ENCODE data around the gene ADAMTS13. TPM values are rescaled to one million over a fixed set of nuclear protein-coding genes. Genes with fewer than 3 reads are reported as not detected.

The ADAMTS13 gene
- polyA plus RNA-seq, 12 donors = 4.2 to 8.4 (median 5.5) TPM; not detected in 1

- DNase-seq = no peak
These were observed 31.5 kb downstream of the ADAMTS13 start for GRCh38 chr9:133453651-133454050.

GRCh38 chr9:133454325-133454724 lies 32.2 kb downstream of the ADAMTS13 start:
- no peak for DNase-seq

GRCh38 chr9:133454943-133455673 lies 32.9 kb downstream of the ADAMTS13 start:
- no peak for DNase-seq

GRCh38 chr9:133455936-133456335 lies 33.8 kb downstream of the ADAMTS13 start:
- no peak for DNase-seq

- no peak for DNase-seq
These were observed 34.2 kb downstream of the ADAMTS13 start for GRCh38 chr9:133456409-133456808.

- DNase-seq = no peak
These were observed 35.1 kb downstream of the ADAMTS13 start for GRCh38 chr9:133457233-133457632.

GRCh38 chr9:133457748-133458147 lies 35.6 kb downstream of the ADAMTS13 start:
- DNase-seq = no peak

GRCh38 chr9:133458643-133459312 lies 36.6 kb downstream of the ADAMTS13 start:
- DNase-seq = no peak

GRCh38 chr9:133459476-133460404 lies 37.6 kb downstream of the ADAMTS13 start, which contains the start of gene CACFD1:
TSS of gene CACFD1 (plus strand) at chr9:133459978. CDS start at chr9:133460067, 89 bp downstream.
- DNase-seq = peak; percentile 92

GRCh38 chr9:133460405-133461175 lies 38.4 kb downstream of the ADAMTS13 start:
- peak; percentile 19 for DNase-seq

- DNase-seq = no peak
These were observed 39.8 kb downstream of the ADAMTS13 start for GRCh38 chr9:133461975-133462374.

GRCh38 chr9:133463234-133463863 lies 41.2 kb downstream of the ADAMTS13 start:
- no peak for DNase-seq

- DNase-seq = no peak
These were observed 41.9 kb downstream of the ADAMTS13 start for GRCh38 chr9:133463864-133464615.

GRCh38 chr9:133464638-133465037 lies 42.5 kb downstream of the ADAMTS13 start:
- DNase-seq = no peak

- DNase-seq = no peak
These were observed 43.8 kb downstream of the ADAMTS13 start for GRCh38 chr9:133465984-133466383.

GRCh38 chr9:133467101-133467500 lies 44.9 kb downstream of the ADAMTS13 start:
- DNase-seq = no peak

- no peak for DNase-seq
These were observed 46.2 kb downstream of the ADAMTS13 start for GRCh38 chr9:133468374-133468773.

- no peak for DNase-seq
These were observed 46.7 kb downstream of the ADAMTS13 start for GRCh38 chr9:133468777-133469421.

- no peak for DNase-seq
These were observed 48.3 kb downstream of the ADAMTS13 start for GRCh38 chr9:133470427-133470924.
